A549 (cell line): ENCODE measurements around the gene KRT7. TPM values are rescaled to one million over a fixed set of nuclear protein-coding genes. Genes with fewer than 3 reads are reported as not detected.

ENCODE experiments used
- ATAC-seq, 2 experiments: fragments of 200-7000 bp in 1 of 2; fragments of >200 bp in 1 of 2; cut with Nextera tagmentation in 1 of 2; cut with Tn5 transposase in 1 of 2; 3 replicates each; pipeline versions ENCODE4 v1.8.0 to v1.9.1; 2018 to 2020; ENCODE audit warnings: mild to moderate bottlenecking in 1 of 2, moderate library complexity in 1 of 2
- CTCF ChIA-PET: fragments of 300-600 bp; sonication (Branson Sonifier 250); formaldehyde crosslinking; extraction: SDS; loops from one replicate; lab custom pipeline; 2021; ENCODE audit warnings: antibody characterized with exemption, inconsistent platforms; lab: Yijun Ruan, JAX
- POLR2A ChIA-PET: fragments of 350-600 bp; formaldehyde crosslinking; extraction: SDS; loops from one replicate; lab custom pipeline; 2021; ENCODE audit warnings: antibody characterized with exemption, inconsistent platforms; lab: Yijun Ruan, JAX
- DNase-seq, 2 experiments: peaks; one replicate each; pipeline versions ENCODE4 v3.0.0 to v3.0.0-alpha.2; 2011 to 2016; ENCODE audit warnings: low read depth in 1 of 2, low spot score in 1 of 2
- FAIRE-seq: peaks from 2 replicates; lab custom pipeline; 2011; peaks lifted over from hg19 to GRCh38; lab: Jason Lieb, UNC
- H3K27ac ChIP-seq, 2 experiments: fragments of >200 bp; sonication (Bioruptor Twin); formaldehyde crosslinking; 3 replicates each; pipeline ENCODE4 v1.5.1; 2016 to 2017
- H3K4me1 ChIP-seq: fragments of >200 bp; sonication (Bioruptor Twin); formaldehyde crosslinking; 3 replicates; pipeline ENCODE4 v1.6.1; 2016
- H3K4me2 ChIP-seq: fragments of >200 bp; sonication (Bioruptor Twin); formaldehyde crosslinking; 3 replicates; pipeline ENCODE4 v1.6.1; 2016
- H3K4me3 ChIP-seq: fragments of >200 bp; sonication (Bioruptor Twin); formaldehyde crosslinking; 3 replicates; pipeline ENCODE4 v1.5.1; 2016
- H3K9me3 ChIP-seq: fragments of >200 bp; sonication (Bioruptor Twin); formaldehyde crosslinking; 3 replicates; pipeline ENCODE4 v1.6.1; 2016
- BCL3 ChIP-seq: fragments of >200 bp; sonication (Bioruptor Twin); formaldehyde crosslinking; IDR thresholded peaks from 3 replicates; pipeline ENCODE4 v1.6.1; 2016
- CEBPB ChIP-seq, 2 experiments: fragments of >200 bp in 1 of 2; sonication (Bioruptor Twin) in 1 of 2; formaldehyde crosslinking in 1 of 2; IDR thresholded peaks; 2 replicates each; pipeline ENCODE4 v1.6.1; 2012 to 2016
- CHD2 ChIP-seq: fragments of 150-350 bp; IDR thresholded peaks from 2 replicates; pipeline ENCODE4 v1.6.1; 2014; ENCODE audit warnings: low read length; ENCODE audit not compliant: partially characterized antibody
- CHD4 ChIP-seq: fragments of 200-600 bp; sonication (generic); IDR thresholded peaks from 2 replicates; pipeline ENCODE4 v1.6.1; 2016; ENCODE audit warnings: antibody characterized with exemption, mild to moderate bottlenecking, borderline replicate concordance
- E2F6 ChIP-seq: IDR thresholded peaks from 2 replicates; pipeline ENCODE4 v1.6.1; 2012; ENCODE audit warnings: low read depth, borderline replicate concordance
- EHMT2 ChIP-seq: fragments of 200-600 bp; sonication (generic); IDR thresholded peaks from 2 replicates; pipeline ENCODE4 v1.6.1; 2016; ENCODE audit warnings: antibody characterized with exemption, low read depth, mild to moderate bottlenecking, moderate library complexity
- ELK1 ChIP-seq: fragments of 150-350 bp; IDR thresholded peaks from 2 replicates; pipeline ENCODE4 v1.6.1; 2014; ENCODE audit warnings: low read depth, mild to moderate bottlenecking, low read length
- EP300 ChIP-seq, 2 experiments: fragments of >200 bp; sonication (Bioruptor Twin); formaldehyde crosslinking; IDR thresholded peaks; 2 replicates in 1 of 2; 3 replicates in 1 of 2; pipeline ENCODE4 v1.6.1; 2016 to 2017
- ESRRA ChIP-seq: fragments of 150-350 bp; IDR thresholded peaks from 2 replicates; pipeline ENCODE4 v1.6.1; 2014; ENCODE audit warnings: mild to moderate bottlenecking, low read length, borderline replicate concordance
- FOSL2 ChIP-seq, 2 experiments: fragments of 450-650 bp in 1 of 2; fragments of >200 bp in 1 of 2; sonication (Bioruptor Twin) in 1 of 2; formaldehyde crosslinking; IDR thresholded peaks; 2 replicates each; pipeline versions ENCODE4 v1.5.0 to v1.6.1; 2016 to 2020; ENCODE audit warnings: mild to moderate bottlenecking in 1 of 2, moderate library complexity in 1 of 2
- GATA3 ChIP-seq: IDR thresholded peaks from 2 replicates; pipeline ENCODE4 v1.6.1; 2012; ENCODE audit warnings: borderline replicate concordance
- HEYL ChIP-seq: fragments of 250-450 bp; sonication (Bioruptor Pico); IDR thresholded peaks from 2 replicates; pipeline ENCODE4 v1.8.0; 2021; ENCODE audit warnings: mild to moderate bottlenecking, moderate library complexity
- HMGXB4 ChIP-seq: fragments of 250-450 bp; sonication (Bioruptor Pico); IDR thresholded peaks from 2 replicates; pipeline ENCODE4 v1.5.0; 2021; ENCODE audit warnings: mild to moderate bottlenecking, moderate library complexity, borderline replicate concordance
- HOXB13 ChIP-seq: fragments of 250-450 bp; sonication (Bioruptor Pico); IDR thresholded peaks from 2 replicates; pipeline ENCODE4 v1.5.0; 2020; ENCODE audit warnings: low read depth, mild to moderate bottlenecking, moderate library complexity
- HOXB5 ChIP-seq: fragments of 250-450 bp; sonication (Bioruptor Pico); IDR thresholded peaks from 2 replicates; pipeline ENCODE4 v1.5.0; 2020; ENCODE audit warnings: mild to moderate bottlenecking, moderate library complexity
- JUNB ChIP-seq: fragments of >200 bp; sonication (Bioruptor Twin); formaldehyde crosslinking; IDR thresholded peaks from 2 replicates; pipeline ENCODE4 v1.6.1; 2016
- KDM1A ChIP-seq: fragments of 200-600 bp; sonication (generic); IDR thresholded peaks from 2 replicates; pipeline ENCODE4 v1.6.1; 2016; ENCODE audit warnings: low read depth, mild to moderate bottlenecking
- MAFK ChIP-seq: fragments of 450-650 bp; IDR thresholded peaks from 2 replicates; pipeline ENCODE4 v1.6.1; 2014; ENCODE audit not compliant: partially characterized antibody
- MAX ChIP-seq: IDR thresholded peaks from 2 replicates; pipeline ENCODE4 v1.6.1; 2012
- MAZ ChIP-seq: fragments of 150-350 bp; IDR thresholded peaks from 2 replicates; pipeline ENCODE4 v1.6.1; 2014; ENCODE audit warnings: antibody characterized with exemption, low read depth, low read length, borderline replicate concordance
- NPAS2 ChIP-seq: fragments of 250-450 bp; sonication (Bioruptor Pico); IDR thresholded peaks from 2 replicates; pipeline ENCODE4 v1.8.0; 2022; ENCODE audit warnings: mild to moderate bottlenecking, moderate library complexity, borderline replicate concordance
- NR3C1 ChIP-seq: fragments of >200 bp; sonication (Bioruptor Twin); formaldehyde crosslinking; IDR thresholded peaks from 3 replicates; pipeline ENCODE4 v1.6.1; 2017
- PBX3 ChIP-seq: IDR thresholded peaks from 2 replicates; pipeline ENCODE4 v1.6.1; 2012
- PHF8 ChIP-seq: fragments of 200-600 bp; sonication (generic); IDR thresholded peaks from 2 replicates; pipeline ENCODE4 v1.6.1; 2016; ENCODE audit warnings: low read depth, mild to moderate bottlenecking, antibody characterized with exemption, moderate library complexity, borderline replicate concordance
- POLR2A ChIP-seq: IDR thresholded peaks from 2 replicates; pipeline ENCODE4 v1.6.1; 2012; ENCODE audit warnings: mild to moderate bottlenecking, low read length
- POLR2AphosphoS2 ChIP-seq: conservative IDR thresholded peaks from 2 replicates; pipeline ENCODE4 v1.6.1; 2012; ENCODE audit warnings: low read length, improper control_type of control experiment, inconsistent platforms
- RAD21 ChIP-seq, 2 experiments: fragments of >200 bp in 1 of 2; sonication (Bioruptor Twin) in 1 of 2; formaldehyde crosslinking in 1 of 2; IDR thresholded peaks in 1 of 2; conservative IDR thresholded peaks in 1 of 2; 2 replicates in 1 of 2; 3 replicates in 1 of 2; pipeline ENCODE4 v1.6.1; 2012 to 2018; ENCODE audit warnings: inconsistent platforms in 1 of 2
- RARB ChIP-seq: fragments of 250-450 bp; sonication (Bioruptor Pico); IDR thresholded peaks from 2 replicates; pipeline ENCODE4 v1.8.0; 2021; ENCODE audit warnings: mild to moderate bottlenecking, moderate library complexity
- RFX5 ChIP-seq: fragments of 450-650 bp; IDR thresholded peaks from 2 replicates; pipeline ENCODE4 v1.7.1; 2014; ENCODE audit warnings: antibody characterized with exemption, mild to moderate bottlenecking, moderate library complexity
- SREBF2 ChIP-seq: fragments of 450-650 bp; IDR thresholded peaks from 2 replicates; pipeline ENCODE4 v1.6.1; 2014; ENCODE audit warnings: mild to moderate bottlenecking, moderate library complexity
- ZC3H11A ChIP-seq: fragments of 450-650 bp; IDR thresholded peaks from 2 replicates; pipeline ENCODE4 v1.6.1; 2014; ENCODE audit warnings: antibody characterized with exemption, mild to moderate bottlenecking
- ZFP36 ChIP-seq: fragments of 450-650 bp; IDR thresholded peaks from 2 replicates; pipeline ENCODE4 v1.6.1; 2014; ENCODE audit warnings: borderline replicate concordance; ENCODE audit not compliant: partially characterized antibody
- ZSCAN20 ChIP-seq: fragments of 250-450 bp; sonication (Bioruptor Pico); IDR thresholded peaks from 2 replicates; pipeline ENCODE4 v1.8.0; 2022; ENCODE audit warnings: mild to moderate bottlenecking, moderate library complexity
- WGBS: methylation state at CpG from one replicate; pipeline ENCODE4 v1.1.6; 2017; ENCODE audit errors: missing lambda C conversion rate; 5-methylcytosine and 5-hydroxymethylcytosine counted together
- polyA plus RNA-seq, 4 experiments: library from polyadenylated mRNA; depleted of rRNA in 3 of 4; stranded (reverse); fragments of >200 nt; fragmentation: RNase III in 1 of 4; extraction: RNeasy Plus Mini Kit Qiagen cat#74134 plus additional on column Dnase treatment in 1 of 4; gene quantifications; 2 replicates in 3 of 4; 3 replicates in 1 of 4; pipeline ENCODE4 v1.2.3, GENCODE V29; 2011 to 2017

Gene KRT7
- polyA plus RNA-seq, 2 of the 4 experiments (the other 2 are of a cell fraction), result 2,623 to 3,055 TPM

GRCh38 chr12:52285172-52285745 lies 52.2 kb downstream of the KRT7 start:
- H3K9me3 ChIP-seq, result no peaks in the 10 kb centered on the region
- H3K4me3 ChIP-seq, result peak overlapping the region; percentile 59
- WGBS, result 0% methylated on average over 2 of the region's 2 CpGs
- DNase-seq (peak; percentile 58 to 84), FAIRE-seq (peak; percentile 96), ATAC-seq (no peak)
- ChIA-PET CTCF (interaction anchor here (0.9 to 15.3 kb wide), 13 partner anchors 12 to 696 kb away, joined by 3 to 387 read pairs (median 6); partner anchors contain the start of gene KRT83), POLR2A (interaction anchor here (0.5 to 11.7 kb wide), 11 partner anchors 10 to 1252 kb away, joined by 3 to 383 read pairs (median 7); partner anchors contain the start of gene KRT80)
- peaks cover 57% of the 10 kb centered on the region for H3K4me1 ChIP-seq
- H3K27ac ChIP-seq, result peak overlapping the region; percentile 96 to 100
- peak overlapping the region; percentile 94 for H3K4me2 ChIP-seq
- TF ChIP-seq RAD21 (conservative IDR thresholded peaks at IDR 0.05 in 1 of 2, IDR thresholded peaks at IDR 0.05 in 1 of 2), result peak in 1 of 2 experiments; percentile 15; a peak in 1 of 5 replicates
- TF ChIP-seq ELK1, result no peak
- TF ChIP-seq MAX, result peak; percentile 29
- TF ChIP-seq HOXB13 (CRISPR knock-in tag), result peak; percentile 70; the same call in 1 of the 2 replicates
- TF ChIP-seq PBX3, result peak; percentile 33
- TF ChIP-seq ESRRA, result no peak
- TF ChIP-seq HMGXB4 (CRISPR knock-in tag), result no peak
- TF ChIP-seq ZSCAN20 (CRISPR knock-in tag), result peak; percentile 70; the same call in 1 of the 2 replicates
- TF ChIP-seq EHMT2, result no peak
- TF ChIP-seq BCL3, result peak; percentile 82; the same call in 2 of the 3 replicates
- no peak for TF ChIP-seq ZFP36
- TF ChIP-seq FOSL2 (IDR thresholded peaks at IDR 0.05), result peak; percentile 76
- peak; percentile 73 for TF ChIP-seq FOSL2 (CRISPR knock-in tag; IDR thresholded peaks at IDR 0.05)
- TF ChIP-seq RARB (CRISPR knock-in tag), result no peak
- TF ChIP-seq CHD2, result no peak
- TF ChIP-seq JUNB, result peak; percentile 92
- peak; percentile 82; the same call in 1 of the 2 replicates for TF ChIP-seq POLR2AphosphoS2
- TF ChIP-seq MAZ, result no peak
- TF ChIP-seq KDM1A, result no peak
- TF ChIP-seq EP300 (IDR thresholded peaks at IDR 0.05), result peak; percentile 90 to 96; a peak in 4 of 5 replicates
- TF ChIP-seq RFX5, result no peak
- TF ChIP-seq SREBF2, result no peak
- TF ChIP-seq MAFK, result peak; percentile 10
- peak; percentile 83; the same call in 1 of the 2 replicates for TF ChIP-seq HEYL (CRISPR knock-in tag)
- TF ChIP-seq GATA3, result peak; percentile 85
- TF ChIP-seq NR3C1, result no peak
- peak; percentile 67 to 90; a peak in 3 of 4 replicates for TF ChIP-seq CEBPB (IDR thresholded peaks at IDR 0.05)
- 0 out of 2 replicates have a peak, but pooled peaks have one; percentile 30 for TF ChIP-seq NPAS2 (CRISPR knock-in tag)
- no peak for TF ChIP-seq CHD4
- no peak for TF ChIP-seq ZC3H11A
- TF ChIP-seq HOXB5 (CRISPR knock-in tag), result peak; percentile 23; the same call in 1 of the 2 replicates
- no peak for TF ChIP-seq PHF8
- TF ChIP-seq POLR2A, result peak; percentile 80
- no peak; the same call in 1 of the 2 replicates for TF ChIP-seq E2F6
